DND-41 (cell line): ENCODE results near the gene COG5.
A peak's percentile ranks its signal among the peaks of the same experiment; 100 is the strongest.

Experiments
- ATAC-seq: fragments of 200-7000 bp; cut with Tn5 transposase; 3 replicates; pipeline ENCODE4 v1.9.1; 2021; ENCODE audit warnings: low read depth; ENCODE audit not compliant: insufficient read depth
- DNase-seq: peaks from one replicate; pipeline ENCODE4 v3.0.0-alpha.2; 2020
- H2AFZ ChIP-seq: 2 replicates; pipeline ENCODE4 v1.6.0; 2012; ENCODE audit warnings: low read depth, low read length
- H3K27ac ChIP-seq: 2 replicates; pipeline ENCODE4 v1.5.1; 2012; ENCODE audit warnings: low read length, inconsistent platforms
- H3K27me3 ChIP-seq: fragments of 200-600 bp; sonication (generic); 2 replicates; pipeline ENCODE4 v1.6.0; 2012; ENCODE audit warnings: low read length, mild to moderate bottlenecking, inconsistent platforms; ENCODE audit not compliant: insufficient read depth, poor library complexity
- H3K36me3 ChIP-seq: 2 replicates; pipeline ENCODE4 v1.5.1; 2012; ENCODE audit warnings: low read length, inconsistent platforms; ENCODE audit not compliant: insufficient read depth
- H3K4me1 ChIP-seq: 2 replicates; pipeline ENCODE4 v1.5.1; 2012; ENCODE audit warnings: mild to moderate bottlenecking, low read length; ENCODE audit not compliant: insufficient read depth
- H3K4me2 ChIP-seq: 2 replicates; pipeline ENCODE4 v1.6.0; 2012; ENCODE audit warnings: mild to moderate bottlenecking, moderate library complexity, low read length, inconsistent platforms; ENCODE audit not compliant: insufficient read depth
- H3K4me3 ChIP-seq, 2 experiments: fragments of 200-600 bp in 1 of 2; shearing (Covaris generic) in 1 of 2; 2 replicates each; pipeline ENCODE4 v1.5.1; 2012 to 2016; ENCODE audit warnings: inconsistent platforms in 2 of 2, low read length in 2 of 2, mild to moderate bottlenecking in 2 of 2, low read depth in 1 of 2, moderate library complexity in 1 of 2
- H3K79me2 ChIP-seq: 2 replicates; pipeline ENCODE4 v1.6.0; 2012; ENCODE audit warnings: low read length, inconsistent platforms; ENCODE audit not compliant: insufficient read depth
- H3K9ac ChIP-seq: 2 replicates; pipeline ENCODE4 v1.6.0; 2012; ENCODE audit warnings: low read depth, mild to moderate bottlenecking, inconsistent platforms, low read length, moderate library complexity
- H3K9me3 ChIP-seq: 2 replicates; pipeline ENCODE4 v1.5.1; 2012; ENCODE audit warnings: low read length, moderate library complexity, mild to moderate bottlenecking, inconsistent platforms; ENCODE audit not compliant: insufficient read depth, severe bottlenecking
- H4K20me1 ChIP-seq: 2 replicates; pipeline ENCODE4 v1.6.0; 2012; ENCODE audit warnings: low read length; ENCODE audit not compliant: insufficient read depth
- EZH2 ChIP-seq: IDR thresholded peaks from 3 replicates; pipeline ENCODE4 v1.6.1; 2012; ENCODE audit warnings: borderline replicate concordance, low read depth, mild to moderate bottlenecking, moderate library complexity, low read length, inconsistent platforms; ENCODE audit not compliant: severe bottlenecking
- TF ChIP-seq, protein P1 (sequence below): IDR thresholded peaks from 2 replicates; pipeline ENCODE4 v1.5.1; 2012; ENCODE audit warnings: borderline replicate concordance, low read length, moderate library complexity, mild to moderate bottlenecking; ENCODE audit not compliant: poor library complexity, severe bottlenecking; ENCODE audit errors: extremely low read depth

COG5 gene

GRCh38 chr7:107166736-107167426 lies 396.8 kb downstream of the COG5 start:
- DNase-seq (no peak), ATAC-seq (no peak)
- H3K9ac ChIP-seq, result peak overlapping the region; percentile 54
- peak overlapping the region; percentile 43 to 75; a peak in 3 of 4 replicates for H3K4me3 ChIP-seq
- H3K4me1 ChIP-seq, result peaks cover 32% of the 10 kb centered on the region
- peak overlapping the region; percentile 88 for H2AFZ ChIP-seq
- H3K9me3 ChIP-seq, result no peaks in the 10 kb centered on the region
- peak overlapping the region; percentile 72; the same call in 1 of the 2 replicates for H3K27ac ChIP-seq
- peaks cover 10% of the 10 kb centered on the region for H4K20me1 ChIP-seq
- H3K4me2 ChIP-seq, result peak overlapping the region; percentile 93
- TF ChIP-seq EZH2, result no peak
- TF ChIP-seq, protein P1, sequence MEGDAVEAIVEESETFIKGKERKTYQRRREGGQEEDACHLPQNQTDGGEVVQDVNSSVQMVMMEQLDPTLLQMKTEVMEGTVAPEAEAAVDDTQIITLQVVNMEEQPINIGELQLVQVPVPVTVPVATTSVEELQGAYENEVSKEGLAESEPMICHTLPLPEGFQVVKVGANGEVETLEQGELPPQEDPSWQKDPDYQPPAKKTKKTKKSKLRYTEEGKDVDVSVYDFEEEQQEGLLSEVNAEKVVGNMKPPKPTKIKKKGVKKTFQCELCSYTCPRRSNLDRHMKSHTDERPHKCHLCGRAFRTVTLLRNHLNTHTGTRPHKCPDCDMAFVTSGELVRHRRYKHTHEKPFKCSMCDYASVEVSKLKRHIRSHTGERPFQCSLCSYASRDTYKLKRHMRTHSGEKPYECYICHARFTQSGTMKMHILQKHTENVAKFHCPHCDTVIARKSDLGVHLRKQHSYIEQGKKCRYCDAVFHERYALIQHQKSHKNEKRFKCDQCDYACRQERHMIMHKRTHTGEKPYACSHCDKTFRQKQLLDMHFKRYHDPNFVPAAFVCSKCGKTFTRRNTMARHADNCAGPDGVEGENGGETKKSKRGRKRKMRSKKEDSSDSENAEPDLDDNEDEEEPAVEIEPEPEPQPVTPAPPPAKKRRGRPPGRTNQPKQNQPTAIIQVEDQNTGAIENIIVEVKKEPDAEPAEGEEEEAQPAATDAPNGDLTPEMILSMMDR, result no peak
- H3K27me3 ChIP-seq, result peaks cover 5% of the 10 kb centered on the region
- peaks cover 27% of the 10 kb centered on the region for H3K79me2 ChIP-seq
- H3K36me3 ChIP-seq, result peaks cover 3% of the 10 kb centered on the region; the same call in 1 of the 2 replicates

DNA sequence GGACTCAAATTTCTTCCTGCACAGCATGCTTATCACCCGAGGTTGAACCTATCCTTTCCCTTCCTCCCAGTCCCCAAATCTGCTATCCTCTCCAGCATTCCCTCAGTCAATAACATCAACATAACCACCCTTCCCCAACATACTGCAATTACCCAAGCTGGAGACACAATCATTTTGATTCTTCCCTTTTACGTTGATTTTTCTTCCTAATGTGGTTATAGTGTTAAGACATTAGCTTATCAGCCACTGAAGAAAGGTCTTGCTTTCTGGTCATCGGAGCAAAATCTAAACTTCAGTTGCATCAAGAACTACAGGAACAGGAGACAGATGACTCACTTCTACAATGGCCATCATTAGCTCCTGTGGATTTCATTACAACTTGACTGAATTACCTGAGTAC lies 398.4 kb downstream of the COG5 start:
- Histone ChIP-seq H3K4me3 (no peak overlapping the region), H3K79me2 (peaks cover 13% of the 10 kb centered on the region), H3K27me3 (peaks cover 5% of the 10 kb centered on the region), H3K36me3 (no peaks in the 10 kb centered on the region), H4K20me1 (peaks cover 5% of the 10 kb centered on the region; the same call in 1 of the 2 replicates), H3K4me1 (peaks cover 26% of the 10 kb centered on the region), H3K9ac (no peak overlapping the region), H3K4me2 (no peak overlapping the region), H2AFZ (no peak overlapping the region), H3K9me3 (no peaks in the 10 kb centered on the region), H3K27ac (no peak overlapping the region)
- no peak for ATAC-seq
- DNase-seq, result no peak
- TF ChIP-seq EZH2, result no peak
- TF ChIP-seq, protein P1, result no peak

GRCh38 chr7:107164092-107164491 lies 399.6 kb downstream of the COG5 start:
- H3K4me2 ChIP-seq, result no peak overlapping the region
- H3K27me3 ChIP-seq, result peaks cover 5% of the 10 kb centered on the region
- H3K4me3 ChIP-seq, result no peak overlapping the region
- H3K79me2 ChIP-seq, result peaks cover under 1% of the 10 kb centered on the region; the same call in 1 of the 2 replicates
- DNase-seq (no peak), ATAC-seq (no peak)
- H3K36me3 ChIP-seq, result no peaks in the 10 kb centered on the region
- no peak overlapping the region for H2AFZ ChIP-seq
- H3K27ac ChIP-seq, result no peak overlapping the region
- TF ChIP-seq, protein P1, result no peak
- no peak for TF ChIP-seq EZH2
- no peak overlapping the region for H3K9ac ChIP-seq
- no peaks in the 10 kb centered on the region for H3K9me3 ChIP-seq
- H4K20me1 ChIP-seq, result no peaks in the 10 kb centered on the region
- H3K4me1 ChIP-seq, result peaks cover 20% of the 10 kb centered on the region

GRCh38 chr7:107162475-107162874 lies 401.2 kb downstream of the COG5 start:
- H3K27me3 ChIP-seq, result peaks cover 5% of the 10 kb centered on the region
- DNase-seq (no peak), ATAC-seq (no peak)
- no peak overlapping the region for H3K4me3 ChIP-seq
- no peaks in the 10 kb centered on the region for H4K20me1 ChIP-seq
- H3K9me3 ChIP-seq, result no peaks in the 10 kb centered on the region
- H3K4me2 ChIP-seq, result no peak overlapping the region
- H3K36me3 ChIP-seq, result no peaks in the 10 kb centered on the region
- TF ChIP-seq, protein P1, result no peak
- no peak for TF ChIP-seq EZH2
- H3K27ac ChIP-seq, result no peak overlapping the region
- no peaks in the 10 kb centered on the region for H3K79me2 ChIP-seq
- no peak overlapping the region for H2AFZ ChIP-seq
- H3K9ac ChIP-seq, result no peak overlapping the region
- peaks cover 15% of the 10 kb centered on the region for H3K4me1 ChIP-seq
